Measurements from ENCODE around the gene HES3. TPM values are rescaled to one million over a fixed set of nuclear protein-coding genes. Genes with fewer than 3 reads are reported as not detected.

The HES3 gene
- total and polyA plus RNA-seq, 2 of the 4 experiments (the other 2 are of a cell fraction): not detected

GRCh38 chr1:6225651-6226050 is 18.3 kb upstream of the HES3 start:
- H3K14ac ChIP-seq (replicated peaks; ENCODE audit: low read depth, low read length): no peak overlapping the region
- H2AFZ ChIP-seq (replicated peaks; ENCODE audit: low read length, poor library complexity): no peak overlapping the region
- no peak overlapping the region for H2AK5ac ChIP-seq (ENCODE audit: low read depth, low read length)
- POLR2A ChIA-PET (ENCODE audit: unreplicated experiment): no interaction called here
- H2BK20ac ChIP-seq (ENCODE audit: low read depth, low read length): no peak overlapping the region
- no peak overlapping the region for H4K8ac ChIP-seq (ENCODE audit: low read depth in 2 of 2, low read length in 2 of 2)
- H3K27me3 ChIP-seq (ENCODE audit: control insufficient read depth, insufficient read depth, low read length): no peaks in the 10 kb centered on the region
- H4K91ac ChIP-seq (ENCODE audit: insufficient read depth, low read depth, low read length): no peak overlapping the region
- H3K79me1 ChIP-seq (ENCODE audit: low read depth in 1 of 2, low read length in 2 of 2): peaks cover 0 to 8% of the 10 kb centered on the region in 2 experiments; a peak in 3 of 4 replicates
- H2BK15ac ChIP-seq (ENCODE audit: low read depth, low read length): no peak overlapping the region
- H3K9me1 ChIP-seq (ENCODE audit: insufficient read depth, low read length): no peaks in the 10 kb centered on the region
- in situ Hi-C loops (cut with MboI; ENCODE audit: low sequenced_read_pairs): no loop called here
- no peak for ATAC-seq (ENCODE audit: low read depth)
- no peaks in the 10 kb centered on the region; the same call in 1 of the 2 replicates for H4K20me1 ChIP-seq (ENCODE audit: insufficient read depth, low read length)
- no peak overlapping the region for H2BK120ac ChIP-seq (ENCODE audit: low read depth, low read length)
- no peaks in the 10 kb centered on the region for H3K4me1 ChIP-seq (ENCODE audit: control insufficient read depth, insufficient read depth, low read length)
- no peak for DNase-seq
- no peak overlapping the region for H3K18ac ChIP-seq (ENCODE audit: low read depth, low read length)
- H3K9me3 ChIP-seq (ENCODE audit: control insufficient read depth, insufficient read depth, low read length): no peaks in the 10 kb centered on the region
- CTCF ChIA-PET: interaction anchor here (0.6 kb wide), 1 partner anchor 9 kb away, joined by 3 read pairs; no protein-coding TSS in a partner anchor
- H3K56ac ChIP-seq (ENCODE audit: extremely low read depth, insufficient read depth, low read length): no peak overlapping the region
- TF ChIP-seq POLR2A (IDR thresholded peaks at IDR 0.05; ENCODE audit: low read depth, low read length): no peak
- TF ChIP-seq CHD1 (IDR thresholded peaks at IDR 0.05; ENCODE audit: low read depth, low read length): no peak
- H3K27ac ChIP-seq (ENCODE audit: insufficient read depth, low read length): no peak overlapping the region
- no TSS peak for BruUV-seq (replicated peaks)
- H3K4me3 ChIP-seq (ENCODE audit: insufficient read depth, low read depth, low read length): no peak overlapping the region
- no peak overlapping the region for H2BK5ac ChIP-seq (ENCODE audit: low read depth, low read length, poor library complexity, severe bottlenecking)
- intact Hi-C loops (cut with micrococcal nuclease): no loop called here
- H2AK9ac ChIP-seq (replicated peaks; ENCODE audit: low read depth, low read length, poor library complexity): no peak overlapping the region
- no peak overlapping the region for H3K23ac ChIP-seq (ENCODE audit: low read depth, low read length)
- no peak overlapping the region for H4K5ac ChIP-seq (ENCODE audit: low read depth, low read length)
- no peak overlapping the region for H3K4ac ChIP-seq (ENCODE audit: low read depth, low read length)
- WGBS, 2 experiments (ENCODE audit: extremely low coverage in 2 of 2, insufficient read length in 1 of 2): 96% methylated on average over 3 of the region's 8 CpGs; no CpG with 5 or more reads in 1 of the 2 experiments
- dilution Hi-C loops (cut with HindIII; ENCODE audit: low sequenced_read_pairs, unreplicated experiment): no loop called here
- no peak overlapping the region for H3K9ac ChIP-seq (ENCODE audit: low read depth, low read length)
- no peak overlapping the region for H3K4me2 ChIP-seq (ENCODE audit: low read depth, low read length)
- H3K36me3 ChIP-seq (ENCODE audit: control insufficient read depth, insufficient read depth, low read length): peaks cover 43% of the 10 kb centered on the region

Measured in IMR-90 (cell line).